Eye (tissue), 1 donor: Measurements from ENCODE around the gene FBXW5.

Source experiments
- DNase-seq: peaks from one replicate; pipeline ENCODE4 v3.0.0-alpha.2; 2015

Gene FBXW5

GRCh38 chr9:136944519-136945332, at the start of gene FBXW5, which contains the start of gene C8G:
FBXW5 (minus strand) TSS chr9:136944738; CDS start chr9:136944083, 655 bp downstream.
C8G (plus strand) TSS chr9:136945243; CDS start chr9:136945321, 78 bp downstream.
- peak; percentile 98 for DNase-seq

- DNase-seq = no peak
Measured at GRCh38 chr9:136992819-136993369, 48.4 kb upstream of the FBXW5 start.

- peak; percentile 94 for DNase-seq
Measured at GRCh38 chr9:136991993-136992818, 47.7 kb upstream of the FBXW5 start, which contains the start of gene PAXX. PAXX (plus strand) TSS chr9:136992422; CDS start chr9:136992444, 22 bp downstream.

GRCh38 chr9:136990242-136990911, 45.8 kb upstream of the FBXW5 start:
- no peak for DNase-seq

GRCh38 chr9:136988872-136989271, 44.3 kb upstream of the FBXW5 start:
- no peak for DNase-seq

- DNase-seq = no peak
Measured at GRCh38 chr9:136985853-136986252, 41.3 kb upstream of the FBXW5 start.

- peak; percentile 34 for DNase-seq
Measured at GRCh38 chr9:136985027-136985602, 40.6 kb upstream of the FBXW5 start.

GRCh38 chr9:136984464-136985026, 40.0 kb upstream of the FBXW5 start:
- DNase-seq = no peak

GRCh38 chr9:136983656-136984314, 39.2 kb upstream of the FBXW5 start:
- no peak for DNase-seq

GRCh38 chr9:136983167-136983566, 38.6 kb upstream of the FBXW5 start:
- DNase-seq = no peak

- DNase-seq = no peak
Measured at GRCh38 chr9:136982232-136983051, 37.9 kb upstream of the FBXW5 start, which contains the start of gene LCNL1. LCNL1 (plus strand) TSS chr9:136982993; CDS start chr9:136983587, 594 bp downstream.

GRCh38 chr9:136981588-136982231, 37.2 kb upstream of the FBXW5 start:
- DNase-seq = no peak

GRCh38 chr9:136980669-136981478, 36.3 kb upstream of the FBXW5 start:
- no peak for DNase-seq

- no peak for DNase-seq
Measured at GRCh38 chr9:136979769-136980587, 35.4 kb upstream of the FBXW5 start.

- no peak for DNase-seq
Measured at GRCh38 chr9:136978865-136979544, 34.5 kb upstream of the FBXW5 start.

GRCh38 chr9:136978073-136978864, 33.7 kb upstream of the FBXW5 start:
- DNase-seq = peak; percentile 83
